Measurements from ENCODE around the gene MATCAP1. TPM values are rescaled to one million over a fixed set of nuclear protein-coding genes. Genes with fewer than 3 reads are reported as not detected.

Gene MATCAP1
- total and polyA plus RNA-seq, 2 donors from 2014 or later, result 15.5 to 38.8 TPM

DNA sequence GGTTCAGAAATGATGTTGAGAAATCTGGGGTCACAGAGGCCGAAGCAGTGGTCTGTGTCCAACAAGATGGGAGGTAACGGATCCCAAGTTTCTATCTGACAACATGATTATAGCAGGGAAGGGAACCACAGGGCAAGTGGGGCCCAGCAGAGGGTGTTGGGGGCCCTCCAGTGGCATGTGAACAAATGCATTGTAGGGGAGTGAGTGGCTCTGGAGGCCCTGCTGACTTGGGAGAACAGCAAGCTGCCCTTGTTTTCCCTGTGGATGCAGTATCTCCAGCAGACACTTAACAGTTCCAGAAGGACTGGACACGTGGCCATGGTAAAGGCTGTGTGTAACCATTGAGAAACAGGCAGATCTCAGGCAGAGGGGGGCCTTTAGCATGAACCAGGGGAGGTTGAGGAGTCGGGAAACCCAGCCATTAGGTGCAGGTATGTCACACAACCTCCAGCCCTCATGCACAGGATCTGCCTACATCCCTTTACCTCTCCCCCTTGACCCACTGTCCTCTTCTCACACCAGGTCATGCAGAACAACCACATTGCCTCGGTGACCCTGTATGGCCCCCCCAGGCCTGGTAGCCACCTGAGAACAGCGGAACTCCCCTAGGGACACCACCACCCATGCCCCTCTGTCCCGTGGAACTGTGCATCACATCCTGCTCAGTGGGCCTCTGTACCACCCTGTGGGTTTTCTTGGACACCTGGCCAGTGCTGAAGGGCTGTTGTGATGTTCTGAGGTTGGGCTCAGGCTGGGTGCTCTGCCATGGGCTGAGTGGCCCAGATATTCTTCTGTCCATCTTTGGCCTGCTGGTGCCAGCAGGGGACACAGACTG, 37.0 kb downstream of the MATCAP1 start:
- peaks cover 0 to 13% (median 0%) of the 10 kb centered on the region in 3 donors for H3K4me1 ChIP-seq (ENCODE audit: control insufficient read depth in 2 of 3, insufficient read depth in 2 of 3, low read depth in 1 of 3, low read length in 3 of 3)
- no peaks in the 10 kb centered on the region for H3K9me3 ChIP-seq (ENCODE audit: control insufficient read depth in 2 of 3, insufficient read depth in 1 of 3, low read length in 3 of 3)
- no peak overlapping the region for H3K9ac ChIP-seq (ENCODE audit: low read length in 3 of 3)
- H3K4me3 ChIP-seq (ENCODE audit: low read length in 3 of 3), result no peak overlapping the region
- H3K27ac ChIP-seq (ENCODE audit: low read depth in 2 of 2, low read length in 2 of 2), result no peak overlapping the region
- TF ChIP-seq, protein P1, sequence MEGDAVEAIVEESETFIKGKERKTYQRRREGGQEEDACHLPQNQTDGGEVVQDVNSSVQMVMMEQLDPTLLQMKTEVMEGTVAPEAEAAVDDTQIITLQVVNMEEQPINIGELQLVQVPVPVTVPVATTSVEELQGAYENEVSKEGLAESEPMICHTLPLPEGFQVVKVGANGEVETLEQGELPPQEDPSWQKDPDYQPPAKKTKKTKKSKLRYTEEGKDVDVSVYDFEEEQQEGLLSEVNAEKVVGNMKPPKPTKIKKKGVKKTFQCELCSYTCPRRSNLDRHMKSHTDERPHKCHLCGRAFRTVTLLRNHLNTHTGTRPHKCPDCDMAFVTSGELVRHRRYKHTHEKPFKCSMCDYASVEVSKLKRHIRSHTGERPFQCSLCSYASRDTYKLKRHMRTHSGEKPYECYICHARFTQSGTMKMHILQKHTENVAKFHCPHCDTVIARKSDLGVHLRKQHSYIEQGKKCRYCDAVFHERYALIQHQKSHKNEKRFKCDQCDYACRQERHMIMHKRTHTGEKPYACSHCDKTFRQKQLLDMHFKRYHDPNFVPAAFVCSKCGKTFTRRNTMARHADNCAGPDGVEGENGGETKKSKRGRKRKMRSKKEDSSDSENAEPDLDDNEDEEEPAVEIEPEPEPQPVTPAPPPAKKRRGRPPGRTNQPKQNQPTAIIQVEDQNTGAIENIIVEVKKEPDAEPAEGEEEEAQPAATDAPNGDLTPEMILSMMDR (IDR thresholded peaks at IDR 0.05; ENCODE audit: borderline replicate concordance, extremely low read depth, insufficient read depth), result no peak
- DNase-seq, result peak in 1 of 5 donors; percentile 41
- intact Hi-C loops (cut with DNase I), result no loop called here
- H3K36me3 ChIP-seq (ENCODE audit: control insufficient read depth in 2 of 3, insufficient read depth in 3 of 3, low read length in 3 of 3), result peaks cover 5 to 45% (median 27%) of the 10 kb centered on the region in 3 donors
- no peaks in the 10 kb centered on the region for H3K27me3 ChIP-seq (ENCODE audit: control insufficient read depth, insufficient read depth, low read length)
- no peak for FAIRE-seq

DNA sequence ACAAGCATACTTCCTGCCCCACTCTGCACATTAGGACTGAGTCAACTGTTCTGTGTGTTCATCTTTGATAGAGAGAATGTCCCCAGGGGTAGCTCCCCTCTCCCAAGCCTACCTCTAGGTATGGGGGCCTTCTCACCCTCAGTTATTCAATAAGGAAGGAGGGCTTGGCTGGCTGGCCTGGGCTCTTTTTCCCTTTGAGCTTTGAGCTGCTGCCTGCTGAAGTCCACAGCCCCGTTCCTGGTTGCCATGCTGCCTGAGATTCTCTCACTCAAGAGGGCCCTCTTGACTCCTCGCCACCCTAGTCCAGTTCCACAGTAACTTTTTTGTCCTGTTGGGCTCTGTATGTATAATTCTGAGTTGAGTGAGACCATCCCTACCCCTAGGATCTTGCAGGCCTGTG, 38.0 kb downstream of the MATCAP1 start:
- H3K4me3 ChIP-seq (ENCODE audit: low read length in 3 of 3), result no peak overlapping the region
- intact Hi-C loops (cut with DNase I), result no loop called here
- no peak for FAIRE-seq
- H3K9me3 ChIP-seq (ENCODE audit: control insufficient read depth in 2 of 3, insufficient read depth in 1 of 3, low read length in 3 of 3), result no peaks in the 10 kb centered on the region
- peaks cover 5 to 55% (median 32%) of the 10 kb centered on the region in 3 donors for H3K36me3 ChIP-seq (ENCODE audit: control insufficient read depth in 2 of 3, insufficient read depth in 3 of 3, low read length in 3 of 3)
- no peak overlapping the region for H3K9ac ChIP-seq (ENCODE audit: low read length in 3 of 3)
- no peaks in the 10 kb centered on the region for H3K27me3 ChIP-seq (ENCODE audit: control insufficient read depth, insufficient read depth, low read length)
- no peak overlapping the region for H3K27ac ChIP-seq (ENCODE audit: low read depth in 2 of 2, low read length in 2 of 2)
- peaks cover 0 to 4% (median 0%) of the 10 kb centered on the region in 3 donors for H3K4me1 ChIP-seq (ENCODE audit: control insufficient read depth in 2 of 3, insufficient read depth in 2 of 3, low read depth in 1 of 3, low read length in 3 of 3)
- TF ChIP-seq, protein P1 (IDR thresholded peaks at IDR 0.05; ENCODE audit: borderline replicate concordance, extremely low read depth, insufficient read depth), result no peak
- DNase-seq, result peak in 1 of 5 donors; percentile 18

DNA sequence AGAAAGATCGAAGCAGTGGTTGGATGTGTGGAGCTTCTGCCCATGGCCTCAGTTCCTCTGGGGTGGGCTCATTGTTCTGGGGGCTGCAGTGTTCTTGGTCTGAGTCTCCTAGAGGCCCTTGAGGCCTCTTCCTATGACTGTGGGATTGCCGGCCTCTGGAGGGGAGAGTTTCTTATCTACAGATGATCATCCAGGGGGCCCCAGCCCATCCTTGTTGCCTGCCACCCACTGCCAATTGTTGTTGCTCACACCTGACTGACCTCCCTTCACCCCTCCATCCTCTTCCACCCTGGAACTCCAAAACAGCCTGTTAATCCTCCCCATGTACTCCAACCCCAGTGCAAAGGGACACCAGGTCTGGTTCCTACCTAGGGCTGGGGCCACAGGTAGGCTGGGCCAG, 38.8 kb downstream of the MATCAP1 start:
- intact Hi-C loops (cut with DNase I), result no loop called here
- Histone ChIP-seq H3K27me3 (ENCODE audit: control insufficient read depth, insufficient read depth, low read length) (no peaks in the 10 kb centered on the region), H3K4me1 (ENCODE audit: control insufficient read depth in 2 of 3, insufficient read depth in 2 of 3, low read depth in 1 of 3, low read length in 3 of 3) (no peaks in the 10 kb centered on the region), H3K27ac (ENCODE audit: low read depth in 2 of 2, low read length in 2 of 2) (no peak overlapping the region), H3K9me3 (ENCODE audit: control insufficient read depth in 2 of 3, insufficient read depth in 1 of 3, low read length in 3 of 3) (no peaks in the 10 kb centered on the region), H3K36me3 (ENCODE audit: control insufficient read depth in 2 of 3, insufficient read depth in 3 of 3, low read length in 3 of 3) (peaks cover 5 to 62% (median 39%) of the 10 kb centered on the region in 3 donors), H3K9ac (ENCODE audit: low read length in 3 of 3) (no peak overlapping the region), H3K4me3 (ENCODE audit: low read length in 3 of 3) (no peak overlapping the region)
- DNase-seq, result no peak
- no peak for FAIRE-seq
- TF ChIP-seq, protein P1 (IDR thresholded peaks at IDR 0.05; ENCODE audit: borderline replicate concordance, extremely low read depth, insufficient read depth), result no peak
